ENCODE measurements around the gene ARIH2. TPM values are rescaled to one million over a fixed set of nuclear protein-coding genes. Genes with fewer than 3 reads are reported as not detected.

The ARIH2 gene
- total and polyA plus RNA-seq, 2 experiments from 2014 or later: 76.4 to 118 TPM

DNA sequence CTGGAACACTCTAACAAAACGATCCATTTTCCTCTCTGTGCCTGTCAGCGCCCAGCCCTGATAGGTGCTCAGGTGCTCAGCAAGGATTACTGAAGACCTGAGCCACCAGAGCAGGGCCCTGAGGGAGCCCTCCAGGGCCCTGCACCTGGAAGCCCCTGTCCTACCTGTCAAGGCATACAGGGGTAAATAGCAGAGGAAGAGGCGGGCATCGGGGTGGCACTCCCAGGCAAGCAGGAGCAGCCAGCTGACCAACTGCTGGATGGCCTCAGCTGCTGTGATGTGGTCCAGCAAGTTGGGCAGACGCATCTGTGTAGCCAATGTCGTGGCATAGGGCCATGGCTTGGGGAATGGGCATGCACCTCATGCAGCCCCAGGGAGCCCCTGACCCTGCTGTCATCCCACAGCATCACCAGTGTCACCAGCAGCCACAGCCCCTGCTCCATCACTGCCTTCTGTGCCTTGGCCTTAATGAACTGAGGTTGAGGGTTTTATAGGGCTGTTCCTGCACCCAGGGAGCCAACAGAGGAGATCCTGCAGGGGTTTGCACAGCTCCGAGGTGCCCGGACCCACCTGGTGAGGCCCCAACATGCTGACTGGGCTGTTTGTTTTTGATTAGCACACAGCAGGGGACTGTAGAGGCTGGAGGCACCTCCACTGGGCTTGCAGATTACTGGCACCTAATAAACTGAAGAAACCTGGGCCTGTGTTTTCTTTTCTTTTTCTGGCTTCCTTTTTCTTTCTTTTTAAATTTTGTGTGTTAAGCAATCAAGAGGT, 80.6 kb downstream of the ARIH2 start:
- peak overlapping the region; percentile 66 for H3K4me2 ChIP-seq
- no peak for DNase-seq (ENCODE audit: low spot score)
- H3K27ac ChIP-seq (ENCODE audit: low read depth): no peak overlapping the region
- H3K27me3 ChIP-seq (ENCODE audit: insufficient read depth): no peaks in the 10 kb centered on the region
- Mint-ChIP-seq H3K4me3 (peak overlapping the region; percentile 32; the same call in 2 of the 3 replicates), H3K4me1 (peaks cover 23% of the 10 kb centered on the region), H3K27me3 (ENCODE audit: insufficient read depth, low read depth, poor library complexity) (peaks cover 11% of the 10 kb centered on the region), H3K36me3 (ENCODE audit: low read depth) (peaks cover 9% of the 10 kb centered on the region), H3K27ac (0 out of 2 replicates have a peak overlapping the region, but pooled peaks have one; percentile 6), H3K9me3 (no peaks in the 10 kb centered on the region)
- H3K4me1 ChIP-seq (ENCODE audit: insufficient read depth): peaks cover 10% of the 10 kb centered on the region
- 0 out of 2 replicates have a peak overlapping the region, but pooled peaks have one; percentile 20 for H3K4me3 ChIP-seq
- no peaks in the 10 kb centered on the region for H3F3A ChIP-seq (replicated peaks; ENCODE audit: low read depth)
- H3K36me3 ChIP-seq (ENCODE audit: insufficient read depth): no peaks in the 10 kb centered on the region
- H3K9me2 ChIP-seq (ENCODE audit: insufficient read depth): no peaks in the 10 kb centered on the region; the same call in 1 of the 2 replicates
- H4K20me1 ChIP-seq (replicated peaks; ENCODE audit: insufficient read depth): no peaks in the 10 kb centered on the region; the same call in 1 of the 2 replicates
- H3K79me2 ChIP-seq (replicated peaks; ENCODE audit: insufficient read depth): no peaks in the 10 kb centered on the region
- H2AFZ ChIP-seq: no peak overlapping the region
- peak; percentile 47 for ATAC-seq
- TF ChIP-seq, protein P1, sequence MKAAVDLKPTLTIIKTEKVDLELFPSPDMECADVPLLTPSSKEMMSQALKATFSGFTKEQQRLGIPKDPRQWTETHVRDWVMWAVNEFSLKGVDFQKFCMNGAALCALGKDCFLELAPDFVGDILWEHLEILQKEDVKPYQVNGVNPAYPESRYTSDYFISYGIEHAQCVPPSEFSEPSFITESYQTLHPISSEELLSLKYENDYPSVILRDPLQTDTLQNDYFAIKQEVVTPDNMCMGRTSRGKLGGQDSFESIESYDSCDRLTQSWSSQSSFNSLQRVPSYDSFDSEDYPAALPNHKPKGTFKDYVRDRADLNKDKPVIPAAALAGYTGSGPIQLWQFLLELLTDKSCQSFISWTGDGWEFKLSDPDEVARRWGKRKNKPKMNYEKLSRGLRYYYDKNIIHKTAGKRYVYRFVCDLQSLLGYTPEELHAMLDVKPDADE (IDR thresholded peaks at IDR 0.05): no peak
- no peak for TF ChIP-seq NANOG (IDR thresholded peaks at IDR 0.05; ENCODE audit: borderline replicate concordance)
- TF ChIP-seq ZNF114 (CRISPR knock-in tag; IDR thresholded peaks at IDR 0.05): no peak
- TF ChIP-seq POLR2AphosphoS5 (IDR thresholded peaks at IDR 0.05; ENCODE audit: low read depth): no peak

DNA sequence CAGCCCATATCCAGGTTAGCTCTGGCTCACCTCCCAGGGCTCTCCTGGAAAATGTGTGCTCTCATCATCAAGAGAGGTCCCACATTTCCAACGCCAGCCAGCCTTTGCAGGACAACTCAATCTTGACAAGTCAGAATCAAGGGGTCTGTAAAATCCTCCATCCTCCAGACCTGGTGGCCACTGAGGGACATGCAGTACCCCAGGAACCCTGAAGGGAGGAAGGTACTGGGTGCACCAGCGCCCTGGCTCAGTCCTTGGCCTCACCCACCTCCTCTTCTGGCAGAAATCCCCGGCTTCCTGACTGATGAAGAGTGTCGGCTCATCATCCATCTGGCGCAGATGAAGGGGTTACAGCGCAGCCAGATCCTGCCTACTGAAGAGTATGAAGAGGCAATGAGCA, 82.5 kb downstream of the ARIH2 start:
- Histone ChIP-seq H3K36me3 (ENCODE audit: insufficient read depth) (no peaks in the 10 kb centered on the region), H3K79me2 (replicated peaks; ENCODE audit: insufficient read depth) (no peaks in the 10 kb centered on the region), H3K9me2 (ENCODE audit: insufficient read depth) (no peaks in the 10 kb centered on the region; the same call in 1 of the 2 replicates), H3K4me2 (no peak overlapping the region), H4K20me1 (replicated peaks; ENCODE audit: insufficient read depth) (no peaks in the 10 kb centered on the region; the same call in 1 of the 2 replicates), H2AFZ (no peak overlapping the region), H3K4me1 (ENCODE audit: insufficient read depth) (peaks cover 11% of the 10 kb centered on the region), H3K27me3 (ENCODE audit: insufficient read depth) (no peaks in the 10 kb centered on the region), H3F3A (replicated peaks; ENCODE audit: low read depth) (0 out of 2 replicates have a peak, but pooled peaks cover under 1% of the 10 kb centered on the region), H3K27ac (ENCODE audit: low read depth) (no peak overlapping the region), H3K4me3 (no peak overlapping the region)
- peaks cover 4% of the 10 kb centered on the region for H3K27me3 Mint-ChIP-seq (ENCODE audit: insufficient read depth, low read depth, poor library complexity)
- ATAC-seq: peak; percentile 17; the same call in 2 of the 3 replicates
- TF ChIP-seq JUNB (IDR thresholded peaks at IDR 0.05; ENCODE audit: unreplicated experiment): no peak
- TF ChIP-seq, protein P1 (IDR thresholded peaks at IDR 0.05): no peak
- TF ChIP-seq POLR2AphosphoS5 (IDR thresholded peaks at IDR 0.05; ENCODE audit: low read depth): no peak
- TF ChIP-seq, protein P2, sequence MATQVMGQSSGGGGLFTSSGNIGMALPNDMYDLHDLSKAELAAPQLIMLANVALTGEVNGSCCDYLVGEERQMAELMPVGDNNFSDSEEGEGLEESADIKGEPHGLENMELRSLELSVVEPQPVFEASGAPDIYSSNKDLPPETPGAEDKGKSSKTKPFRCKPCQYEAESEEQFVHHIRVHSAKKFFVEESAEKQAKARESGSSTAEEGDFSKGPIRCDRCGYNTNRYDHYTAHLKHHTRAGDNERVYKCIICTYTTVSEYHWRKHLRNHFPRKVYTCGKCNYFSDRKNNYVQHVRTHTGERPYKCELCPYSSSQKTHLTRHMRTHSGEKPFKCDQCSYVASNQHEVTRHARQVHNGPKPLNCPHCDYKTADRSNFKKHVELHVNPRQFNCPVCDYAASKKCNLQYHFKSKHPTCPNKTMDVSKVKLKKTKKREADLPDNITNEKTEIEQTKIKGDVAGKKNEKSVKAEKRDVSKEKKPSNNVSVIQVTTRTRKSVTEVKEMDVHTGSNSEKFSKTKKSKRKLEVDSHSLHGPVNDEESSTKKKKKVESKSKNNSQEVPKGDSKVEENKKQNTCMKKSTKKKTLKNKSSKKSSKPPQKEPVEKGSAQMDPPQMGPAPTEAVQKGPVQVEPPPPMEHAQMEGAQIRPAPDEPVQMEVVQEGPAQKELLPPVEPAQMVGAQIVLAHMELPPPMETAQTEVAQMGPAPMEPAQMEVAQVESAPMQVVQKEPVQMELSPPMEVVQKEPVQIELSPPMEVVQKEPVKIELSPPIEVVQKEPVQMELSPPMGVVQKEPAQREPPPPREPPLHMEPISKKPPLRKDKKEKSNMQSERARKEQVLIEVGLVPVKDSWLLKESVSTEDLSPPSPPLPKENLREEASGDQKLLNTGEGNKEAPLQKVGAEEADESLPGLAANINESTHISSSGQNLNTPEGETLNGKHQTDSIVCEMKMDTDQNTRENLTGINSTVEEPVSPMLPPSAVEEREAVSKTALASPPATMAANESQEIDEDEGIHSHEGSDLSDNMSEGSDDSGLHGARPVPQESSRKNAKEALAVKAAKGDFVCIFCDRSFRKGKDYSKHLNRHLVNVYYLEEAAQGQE (IDR thresholded peaks at IDR 0.05; ENCODE audit: unreplicated experiment): no peak
- TF ChIP-seq ZNF331 (CRISPR knock-in tag; IDR thresholded peaks at IDR 0.05; ENCODE audit: low read depth): no peak
- TF ChIP-seq EZH2phosphoT487 (IDR thresholded peaks at IDR 0.05; ENCODE audit: unreplicated experiment): no peak
- no peak for TF ChIP-seq NANOG (IDR thresholded peaks at IDR 0.05; ENCODE audit: borderline replicate concordance)
- no peak for TF ChIP-seq EZH2 (IDR thresholded peaks at IDR 0.05; ENCODE audit: low read depth, unreplicated experiment)
- TF ChIP-seq, protein P3, sequence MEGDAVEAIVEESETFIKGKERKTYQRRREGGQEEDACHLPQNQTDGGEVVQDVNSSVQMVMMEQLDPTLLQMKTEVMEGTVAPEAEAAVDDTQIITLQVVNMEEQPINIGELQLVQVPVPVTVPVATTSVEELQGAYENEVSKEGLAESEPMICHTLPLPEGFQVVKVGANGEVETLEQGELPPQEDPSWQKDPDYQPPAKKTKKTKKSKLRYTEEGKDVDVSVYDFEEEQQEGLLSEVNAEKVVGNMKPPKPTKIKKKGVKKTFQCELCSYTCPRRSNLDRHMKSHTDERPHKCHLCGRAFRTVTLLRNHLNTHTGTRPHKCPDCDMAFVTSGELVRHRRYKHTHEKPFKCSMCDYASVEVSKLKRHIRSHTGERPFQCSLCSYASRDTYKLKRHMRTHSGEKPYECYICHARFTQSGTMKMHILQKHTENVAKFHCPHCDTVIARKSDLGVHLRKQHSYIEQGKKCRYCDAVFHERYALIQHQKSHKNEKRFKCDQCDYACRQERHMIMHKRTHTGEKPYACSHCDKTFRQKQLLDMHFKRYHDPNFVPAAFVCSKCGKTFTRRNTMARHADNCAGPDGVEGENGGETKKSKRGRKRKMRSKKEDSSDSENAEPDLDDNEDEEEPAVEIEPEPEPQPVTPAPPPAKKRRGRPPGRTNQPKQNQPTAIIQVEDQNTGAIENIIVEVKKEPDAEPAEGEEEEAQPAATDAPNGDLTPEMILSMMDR (conservative IDR thresholded peaks at IDR 0.05; ENCODE audit: low read depth in 2 of 2): no peak; a peak in 1 of 4 replicates
- no peak for TF ChIP-seq STAT1 (IDR thresholded peaks at IDR 0.05; ENCODE audit: unreplicated experiment)
- H3K4me1 Mint-ChIP-seq: peaks cover 23% of the 10 kb centered on the region
- no peak overlapping the region for H3K27ac Mint-ChIP-seq
- no peaks in the 10 kb centered on the region; the same call in 2 of the 3 replicates for H3K36me3 Mint-ChIP-seq (ENCODE audit: low read depth)
- no peak overlapping the region for H3K4me3 Mint-ChIP-seq
- H3K9me3 Mint-ChIP-seq: no peaks in the 10 kb centered on the region
- no peak for DNase-seq (ENCODE audit: low spot score)
